K562 (cell line): ENCODE data around the gene SOCS7. TPM values are rescaled to one million over a fixed set of nuclear protein-coding genes. Genes with fewer than 3 reads are reported as not detected.

Experiments used
- ATAC-seq: fragments of 200-7000 bp; cut with Tn5 transposase; 3 replicates; pipeline ENCODE4 v1.9.1; 2020; ENCODE audit warnings: moderate library complexity
- BruUV-seq: library from RNA; stranded (reverse); fragments of 400-500 nt; replicated peaks from 2 replicates; lab custom pipeline; 2021; lab: Mats Ljungman, UMichigan
- CTCF ChIA-PET: fragments of 300-600 bp; formaldehyde crosslinking; extraction: SDS; loops from one replicate; lab custom pipeline; 2021; ENCODE audit warnings: low intra/inter-chr PET ratio; lab: Yijun Ruan, JAX
- POLR2A ChIA-PET: fragments of 300-600, 350-650 bp; sonication (Branson Sonifier 250); formaldehyde crosslinking; extraction: SDS; loops from one replicate; lab custom pipeline; 2021; ENCODE audit warnings: antibody characterized with exemption, inconsistent platforms; lab: Yijun Ruan, JAX
- DNase-seq, 4 experiments: peaks; one replicate each; pipeline versions ENCODE4 v3.0.0 to v3.0.0-alpha.2; 2011 to 2018; ENCODE audit warnings: low spot score in 3 of 4, mixed read lengths in 3 of 4; ENCODE audit errors: extremely low read depth in 1 of 4
- FAIRE-seq: peaks from 2 replicates; lab custom pipeline; 2011; peaks lifted over from hg19 to GRCh38; lab: Jason Lieb, UNC
- H2AFZ ChIP-seq: 2 replicates; pipeline ENCODE4 v1.6.0; 2011; ENCODE audit warnings: low read depth, low read length, control low read depth, inconsistent platforms
- H3K27ac ChIP-seq: fragments of 200-600 bp; 3 replicates; pipeline ENCODE4 v1.8.0; 2011; ENCODE audit warnings: low read depth, mild to moderate bottlenecking, control low read depth, inconsistent platforms, low read length, moderate library complexity, mixed read lengths; ENCODE audit errors: extremely low read depth
- H3K27me3 ChIP-seq, 2 experiments: fragments of 300-600 bp in 1 of 2; 2 replicates in 1 of 2; 3 replicates in 1 of 2; pipeline versions ENCODE4 v1.6.0 to v1.8.0; 2011; ENCODE audit warnings: inconsistent platforms in 2 of 2, low read length in 2 of 2, mild to moderate bottlenecking in 1 of 2, mixed read lengths in 1 of 2, moderate library complexity in 1 of 2; ENCODE audit not compliant: control insufficient read depth in 2 of 2, insufficient read depth in 2 of 2
- H3K36me3 ChIP-seq: fragments of 300-600 bp; 3 replicates; pipeline ENCODE4 v1.8.0; 2011; ENCODE audit warnings: mild to moderate bottlenecking, low read length, inconsistent platforms; ENCODE audit not compliant: control insufficient read depth, insufficient read depth
- H3K4me1 ChIP-seq, 2 experiments: fragments of 200-600 bp in 1 of 2; replicated peaks in 1 of 2; 2 replicates in 1 of 2; 3 replicates in 1 of 2; pipeline versions ENCODE4 v1.5.1 to v1.8.0; 2011; ENCODE audit warnings: inconsistent platforms in 2 of 2, low read length in 2 of 2, mild to moderate bottlenecking in 1 of 2, mixed read lengths in 1 of 2, moderate library complexity in 1 of 2; ENCODE audit not compliant: control insufficient read depth in 2 of 2, insufficient read depth in 2 of 2
- H3K4me2 ChIP-seq: 2 replicates; pipeline ENCODE4 v1.6.1; 2011; ENCODE audit warnings: low read length, control low read depth, inconsistent platforms, mixed read lengths; ENCODE audit not compliant: insufficient read depth
- H3K4me3 ChIP-seq: fragments of 200-600 bp; sonication (generic), shearing (Covaris generic); 2 replicates; pipeline ENCODE4 v1.5.1; 2016; ENCODE audit warnings: control low read depth, inconsistent platforms
- H3K79me2 ChIP-seq: fragments of 200-600 bp; 3 replicates; pipeline ENCODE4 v1.8.0; 2011; ENCODE audit warnings: low read length, inconsistent platforms; ENCODE audit not compliant: control insufficient read depth, insufficient read depth
- H3K9ac ChIP-seq, 2 experiments: 2 replicates each; pipeline versions ENCODE4 v1.6.0 to v1.6.1; 2011; ENCODE audit warnings: low read depth in 2 of 2, low read length in 2 of 2, control low read depth in 1 of 2, inconsistent platforms in 1 of 2, mild to moderate bottlenecking in 1 of 2, mixed read lengths in 1 of 2; ENCODE audit not compliant: insufficient read depth in 1 of 2
- H3K9me1 ChIP-seq: one replicate; pipeline ENCODE4 v1.6.0; 2011; ENCODE audit warnings: inconsistent platforms, mild to moderate bottlenecking, low read length, moderate library complexity; ENCODE audit not compliant: control insufficient read depth, insufficient read depth
- H3K9me3 ChIP-seq: replicated peaks from 2 replicates; pipeline ENCODE4 v1.5.1; 2011; ENCODE audit warnings: low read depth, low read length, inconsistent platforms; ENCODE audit not compliant: control insufficient read depth, insufficient read depth
- H4K20me1 ChIP-seq: replicated peaks from 2 replicates; pipeline ENCODE4 v1.6.1; 2011; ENCODE audit warnings: low read length, inconsistent platforms, mixed read lengths; ENCODE audit not compliant: control insufficient read depth, insufficient read depth
- FOXJ2 ChIP-seq: fragments of 200-800 bp; sonication (Bioruptor generic); IDR thresholded peaks from 2 replicates; pipeline ENCODE4 v1.6.1; 2016; ENCODE audit warnings: missing genetic modification characterization, missing compliant biosample characterization
- PRDM10 ChIP-seq: fragments of 450-650 bp; IDR thresholded peaks from 2 replicates; pipeline ENCODE4 v1.6.1; 2018; ENCODE audit not compliant: partially characterized antibody
- WGBS: fragments of 100-300 bp; shearing (Covaris generic); methylation state at CpG from one replicate; pipeline ENCODE4 v1.1.6; 2016; ENCODE audit warnings: low coverage, mixed read lengths; ENCODE audit not compliant: insufficient coverage; ENCODE audit errors: missing lambda C conversion rate; 5-methylcytosine and 5-hydroxymethylcytosine counted together
- in situ Hi-C: fragments of 300-500 bp; cut with MboI; formaldehyde crosslinking; loops from 4 replicates; pipeline ENCODE4 v1.15.0; 2018; ENCODE audit warnings: inconsistent platforms, mixed read lengths
- intact Hi-C: fragments of 100-400 bp; cut with micrococcal nuclease; formaldehyde crosslinking; loops from 2 replicates; pipeline ENCODE4 v1.14.2; 2022
- polyA plus RNA-seq, 8 experiments: library from polyadenylated mRNA; depleted of rRNA in 4 of 8; stranded (reverse) in 5 of 8; unstranded in 3 of 8; fragments of >200 nt; fragmentation: Nextera tagmentation in 2 of 8; fragmentation: Illumina TruSeq in 1 of 8; extraction: Ambion mirVana in 2 of 8; extraction: Trizol in 1 of 8; gene quantifications; 2 replicates each; pipeline versions ENCODE4 v1.2.1 to v1.2.3, GENCODE V29; 2011 to 2014; ENCODE audit warnings: inconsistent platforms in 1 of 8, missing spikeins in 1 of 8
- total RNA-seq, 7 experiments: library from RNA; depleted of rRNA in 6 of 7; stranded (reverse); fragments of >200 nt in 6 of 7; fragmentation: Illumina TruSeq in 2 of 7; extraction: Trizol in 2 of 7; gene quantifications; 2 replicates each; pipeline versions ENCODE4 v1.2.1 to v1.2.3, GENCODE V29; 2011 to 2021; ENCODE audit warnings: low replicate concordance in 1 of 7

The SOCS7 gene
- total and polyA plus RNA-seq, 9 of the 15 experiments (the other 6 are each of a cell fraction or from before 2014, with no cell fraction given) = 0.94 to 14.5 (median 8.2) TPM

DNA sequence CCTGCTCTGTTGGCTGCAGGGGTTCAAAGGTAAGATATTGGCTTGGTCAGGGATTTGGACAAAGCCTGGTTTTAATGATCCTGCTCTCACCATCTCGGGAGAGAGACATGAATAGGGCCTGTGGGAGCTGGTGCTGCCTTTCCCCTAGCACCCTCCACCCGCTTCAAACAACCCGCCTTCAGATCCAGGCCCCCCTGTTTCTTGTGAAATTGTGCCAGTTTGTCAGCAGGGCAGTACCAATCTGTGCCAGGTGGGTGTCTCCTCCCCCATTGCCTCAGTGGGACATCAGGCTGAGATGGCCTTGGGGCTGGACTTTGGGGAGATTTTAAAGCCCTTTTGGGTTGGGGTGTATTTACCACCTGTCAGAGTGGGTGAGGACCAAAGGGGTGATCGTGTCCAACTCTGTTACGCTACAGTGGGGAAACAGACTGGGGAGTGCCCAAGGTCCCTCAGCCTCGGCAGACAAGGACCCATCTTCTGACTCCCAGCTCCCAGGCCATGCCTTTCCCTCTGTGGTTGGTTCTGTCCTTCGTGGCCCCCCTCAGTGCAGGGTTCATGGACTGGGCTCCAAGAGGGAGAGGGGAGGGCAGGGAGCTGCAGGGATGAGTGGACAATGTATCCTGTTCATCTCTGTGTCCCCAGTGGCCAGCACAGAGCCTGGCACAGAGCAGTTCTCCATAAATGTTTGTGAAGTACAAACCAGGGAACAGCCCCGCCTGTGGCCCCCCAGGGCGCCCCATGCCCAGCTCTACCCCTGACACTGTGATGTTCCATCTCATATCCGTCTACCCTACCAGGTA is 79.9 kb downstream of the SOCS7 start:
- no peaks in the 10 kb centered on the region for H3K9me1 ChIP-seq
- no peaks in the 10 kb centered on the region for H3K79me2 ChIP-seq
- H4K20me1 ChIP-seq = peaks cover 9% of the 10 kb centered on the region; the same call in 1 of the 2 replicates
- in situ Hi-C loops = loop anchor here (10.0 kb wide), 1 partner anchor 143 kb away; no protein-coding TSS in a partner anchor
- FAIRE-seq (no peak), ATAC-seq (no peak), DNase-seq (no peak)
- peak overlapping the region in 1 of 2 experiments; percentile 26; a peak in 1 of 4 replicates for H3K9ac ChIP-seq
- ChIA-PET POLR2A (interaction anchor here (0.5 kb wide), 1 partner anchor 686 kb away, joined by 3 read pairs; no protein-coding TSS in a partner anchor), CTCF (interaction anchor here (0.5 kb wide), 1 partner anchor 819 kb away, joined by 3 read pairs; no protein-coding TSS in a partner anchor)
- H3K4me2 ChIP-seq = no peak overlapping the region
- peaks cover 6 to 48% of the 10 kb centered on the region in 2 experiments; a peak in 4 of 5 replicates for H3K27me3 ChIP-seq
- no TSS peak for BruUV-seq
- H3K4me3 ChIP-seq = no peak overlapping the region
- TF ChIP-seq PRDM10 = peak; percentile 60
- no peak for TF ChIP-seq FOXJ2 (tag)
- H3K4me1 ChIP-seq = peaks cover 4 to 22% of the 10 kb centered on the region in 2 experiments
- under 1% methylated on average over 10 of the region's 10 CpGs for WGBS
- H2AFZ ChIP-seq = no peak overlapping the region
- H3K9me3 ChIP-seq = no peaks in the 10 kb centered on the region
- H3K27ac ChIP-seq = no peak overlapping the region
- intact Hi-C loops = no loop called here
- no peaks in the 10 kb centered on the region for H3K36me3 ChIP-seq
